ENCODE results near the gene EXOC1. TPM values are rescaled to one million over a fixed set of nuclear protein-coding genes. Genes with fewer than 3 reads are reported as not detected.

The EXOC1 gene
- polyA plus RNA-seq, 1 donor (not counting 4 experiments of a cell fraction or from before 2014, with no cell fraction given) = 32.4 TPM

DNA sequence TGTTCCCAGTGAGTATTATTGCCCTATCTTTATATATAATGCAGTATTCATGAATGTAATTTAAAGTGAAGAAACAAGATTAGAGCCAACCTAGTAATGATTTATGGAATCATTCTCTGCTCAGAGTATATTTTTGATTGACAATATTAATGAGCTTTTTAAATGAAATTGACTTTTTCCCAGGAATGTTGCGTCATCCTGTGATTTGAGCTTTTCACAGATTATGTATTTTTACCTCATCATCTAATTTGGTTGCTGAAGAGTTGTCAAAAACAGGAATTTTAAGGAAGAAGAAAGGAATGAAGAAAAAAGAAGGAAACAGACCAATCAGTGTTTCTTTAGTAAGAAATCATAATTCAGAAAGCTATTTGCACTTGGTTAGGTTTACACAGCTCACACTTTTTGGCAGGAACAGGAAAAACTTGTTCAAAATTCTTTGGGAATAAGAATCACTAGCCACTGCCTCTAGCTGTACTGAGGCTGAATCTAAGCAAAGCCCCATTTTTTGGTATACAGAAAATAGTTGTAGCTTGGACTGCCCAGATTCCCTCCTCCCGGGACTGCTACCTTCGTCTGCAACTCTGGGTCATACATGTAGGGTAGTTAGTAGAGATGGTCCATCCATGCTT, 27.3 kb downstream of the EXOC1 start:
- Histone ChIP-seq H3K36me3 (ENCODE audit: control insufficient read depth in 2 of 2, extremely low read depth in 1 of 2, insufficient read depth in 2 of 2, low read length in 2 of 2) (peaks cover 5 to 9% of the 10 kb centered on the region in 2 experiments), H3K4me3 (ENCODE audit: control insufficient read depth in 2 of 3, extremely low read depth in 1 of 3, insufficient read depth in 2 of 3, low read depth in 1 of 3, low read length in 3 of 3) (no peak overlapping the region), H3K9ac (ENCODE audit: control insufficient read depth, extremely low read depth, insufficient read depth, low read length) (no peak overlapping the region), H4K20me1 (ENCODE audit: control insufficient read depth, extremely low read depth, insufficient read depth, low read length) (no peaks in the 10 kb centered on the region), H3K79me2 (ENCODE audit: control insufficient read depth, insufficient read depth, low read length) (no peaks in the 10 kb centered on the region), H3K9me1 (ENCODE audit: control insufficient read depth, extremely low read depth, insufficient read depth, low read length) (no peaks in the 10 kb centered on the region), H2AFZ (ENCODE audit: control insufficient read depth, low read length) (no peak overlapping the region), H3K9me3 (ENCODE audit: control insufficient read depth, low read depth, low read length) (no peaks in the 10 kb centered on the region), H3K4me2 (ENCODE audit: control insufficient read depth, extremely low read depth, insufficient read depth, low read depth, low read length) (no peak overlapping the region), H3K4me1 (ENCODE audit: control insufficient read depth, extremely low read depth, insufficient read depth, low read length) (no peaks in the 10 kb centered on the region), H3K27ac (ENCODE audit: control insufficient read depth, insufficient read depth, low read length) (no peak overlapping the region), H3K27me3 (ENCODE audit: control insufficient read depth, extremely low read depth, insufficient read depth, low read length) (no peaks in the 10 kb centered on the region)
- TF ChIP-seq, protein P1, sequence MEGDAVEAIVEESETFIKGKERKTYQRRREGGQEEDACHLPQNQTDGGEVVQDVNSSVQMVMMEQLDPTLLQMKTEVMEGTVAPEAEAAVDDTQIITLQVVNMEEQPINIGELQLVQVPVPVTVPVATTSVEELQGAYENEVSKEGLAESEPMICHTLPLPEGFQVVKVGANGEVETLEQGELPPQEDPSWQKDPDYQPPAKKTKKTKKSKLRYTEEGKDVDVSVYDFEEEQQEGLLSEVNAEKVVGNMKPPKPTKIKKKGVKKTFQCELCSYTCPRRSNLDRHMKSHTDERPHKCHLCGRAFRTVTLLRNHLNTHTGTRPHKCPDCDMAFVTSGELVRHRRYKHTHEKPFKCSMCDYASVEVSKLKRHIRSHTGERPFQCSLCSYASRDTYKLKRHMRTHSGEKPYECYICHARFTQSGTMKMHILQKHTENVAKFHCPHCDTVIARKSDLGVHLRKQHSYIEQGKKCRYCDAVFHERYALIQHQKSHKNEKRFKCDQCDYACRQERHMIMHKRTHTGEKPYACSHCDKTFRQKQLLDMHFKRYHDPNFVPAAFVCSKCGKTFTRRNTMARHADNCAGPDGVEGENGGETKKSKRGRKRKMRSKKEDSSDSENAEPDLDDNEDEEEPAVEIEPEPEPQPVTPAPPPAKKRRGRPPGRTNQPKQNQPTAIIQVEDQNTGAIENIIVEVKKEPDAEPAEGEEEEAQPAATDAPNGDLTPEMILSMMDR (optimal IDR thresholded peaks at IDR 0.05 in 1 of 3, IDR thresholded peaks at IDR 0.05 in 1 of 3, conservative IDR thresholded peaks at IDR 0.05 in 1 of 3; ENCODE audit: extremely low read depth in 1 of 3, insufficient read depth in 2 of 3, low read length in 3 of 3) = no peak
- no peak for TF ChIP-seq EZH2 (IDR thresholded peaks at IDR 0.05; ENCODE audit: low read length)
- FAIRE-seq (no peak), DNase-seq (ENCODE audit: low read depth, low spot score) (no peak)
- dilution Hi-C loops (cut with MboI; ENCODE audit: extremely low pct_ligation_motif_present, low sequenced_read_pairs) = no loop called here

DNA sequence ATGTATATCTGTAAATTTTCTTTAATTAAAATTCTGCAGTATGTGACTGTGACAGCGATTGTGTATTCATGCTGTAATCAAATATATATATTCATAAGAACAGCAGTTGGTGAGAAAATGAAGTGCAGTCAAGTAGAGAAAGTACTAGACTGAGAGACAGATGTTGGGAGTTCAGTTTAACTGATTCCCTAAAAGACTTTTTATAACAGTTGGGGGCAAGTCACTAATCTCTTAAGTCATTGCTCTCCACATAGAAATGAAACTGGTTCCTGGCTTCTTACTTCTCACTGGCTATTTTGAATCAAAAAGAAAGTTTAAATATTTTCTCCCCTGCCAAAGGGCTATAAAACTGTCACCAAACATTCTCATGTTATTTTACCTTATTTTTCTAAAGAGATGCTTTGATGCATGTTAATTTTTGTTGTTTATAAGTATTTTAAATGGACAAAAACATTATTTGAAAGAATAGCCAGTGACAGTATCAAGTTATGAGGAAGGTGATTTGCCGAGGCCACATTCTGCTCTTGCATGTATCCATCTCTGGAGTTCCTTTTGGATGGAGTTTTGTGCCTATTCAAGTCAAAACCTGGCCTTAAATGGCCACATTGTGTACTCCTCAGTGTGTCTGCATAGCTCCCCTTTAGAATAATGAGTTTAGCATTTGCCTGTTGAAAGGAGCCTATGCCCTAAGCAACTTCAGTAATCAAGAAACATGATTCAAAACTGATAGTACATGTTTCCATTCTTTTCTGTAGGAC, 30.8 kb downstream of the EXOC1 start:
- no peaks in the 10 kb centered on the region for H3K9me1 ChIP-seq (ENCODE audit: control insufficient read depth, extremely low read depth, insufficient read depth, low read length)

More for the DNA sequence above, 30.8 kb downstream of the EXOC1 start:
- no peak overlapping the region for H3K4me3 ChIP-seq (ENCODE audit: control insufficient read depth in 2 of 3, extremely low read depth in 1 of 3, insufficient read depth in 2 of 3, low read depth in 1 of 3, low read length in 3 of 3)
- H2AFZ ChIP-seq (ENCODE audit: control insufficient read depth, low read length) = no peak overlapping the region
- H3K9me3 ChIP-seq (ENCODE audit: control insufficient read depth, low read depth, low read length) = no peaks in the 10 kb centered on the region
- no peak overlapping the region for H3K9ac ChIP-seq (ENCODE audit: control insufficient read depth, extremely low read depth, insufficient read depth, low read length)
- H3K27ac ChIP-seq (ENCODE audit: control insufficient read depth, insufficient read depth, low read length) = no peak overlapping the region
- H3K79me2 ChIP-seq (ENCODE audit: control insufficient read depth, insufficient read depth, low read length) = no peaks in the 10 kb centered on the region
- H3K4me1 ChIP-seq (ENCODE audit: control insufficient read depth, extremely low read depth, insufficient read depth, low read length) = no peaks in the 10 kb centered on the region
- no peaks in the 10 kb centered on the region for H3K27me3 ChIP-seq (ENCODE audit: control insufficient read depth, extremely low read depth, insufficient read depth, low read length)
- FAIRE-seq = no peak
- peaks cover 5 to 7% of the 10 kb centered on the region in 2 experiments for H3K36me3 ChIP-seq (ENCODE audit: control insufficient read depth in 2 of 2, extremely low read depth in 1 of 2, insufficient read depth in 2 of 2, low read length in 2 of 2)
- no peak overlapping the region for H3K4me2 ChIP-seq (ENCODE audit: control insufficient read depth, extremely low read depth, insufficient read depth, low read depth, low read length)
- TF ChIP-seq EZH2 (IDR thresholded peaks at IDR 0.05; ENCODE audit: low read length) = no peak
- no peak for DNase-seq (ENCODE audit: low read depth, low spot score)
- dilution Hi-C loops (cut with MboI; ENCODE audit: extremely low pct_ligation_motif_present, low sequenced_read_pairs) = no loop called here
- H4K20me1 ChIP-seq (ENCODE audit: control insufficient read depth, extremely low read depth, insufficient read depth, low read length) = no peaks in the 10 kb centered on the region
